ENCODE results near the gene OR52K2. TPM values are rescaled to one million over a fixed set of nuclear protein-coding genes. Genes with fewer than 3 reads are reported as not detected.

The OR52K2 gene
- total RNA-seq, 1 donor from 2014 or later = not detected

GRCh38 chr11:4459500-4459899, 10.4 kb downstream of the OR52K2 start:
- Histone ChIP-seq H3K79me2 (ENCODE audit: low read depth) (no peaks in the 10 kb centered on the region), H3K9ac (no peak overlapping the region), H3F3A (ENCODE audit: low read depth) (no peaks in the 10 kb centered on the region), H3K4me2 (no peak overlapping the region), H3K4me1 (no peaks in the 10 kb centered on the region), H3K4me3 (no peak overlapping the region), H4K20me1 (ENCODE audit: low read depth) (no peaks in the 10 kb centered on the region), H2AFZ (replicated peaks) (no peak overlapping the region), H3K9me3 (ENCODE audit: low read depth) (no peaks in the 10 kb centered on the region), H3K27ac (no peak overlapping the region), H3K36me3 (no peaks in the 10 kb centered on the region), H3K27me3 (no peaks in the 10 kb centered on the region)
- Mint-ChIP-seq H3K4me3 (no peak overlapping the region), H3K36me3 (no peaks in the 10 kb centered on the region), H3K27me3 (ENCODE audit: insufficient read depth, low read depth) (no peaks in the 10 kb centered on the region), H3K4me1 (no peaks in the 10 kb centered on the region), H3K9me3 (peaks cover 5% of the 10 kb centered on the region), H3K27ac (no peak overlapping the region)
- no peak for DNase-seq (ENCODE audit: low spot score)
- no peak for TF ChIP-seq CTCF (IDR thresholded peaks at IDR 0.05)
- no peak for TF ChIP-seq EZH2 (IDR thresholded peaks at IDR 0.05)
- no peak for TF ChIP-seq EZH2phosphoT487 (IDR thresholded peaks at IDR 0.05)

GRCh38 chr11:4460151-4460550, 11.1 kb downstream of the OR52K2 start:
- Mint-ChIP-seq H3K4me1 (no peaks in the 10 kb centered on the region), H3K27me3 (ENCODE audit: insufficient read depth, low read depth) (no peaks in the 10 kb centered on the region), H3K27ac (no peak overlapping the region), H3K9me3 (peaks cover 8% of the 10 kb centered on the region), H3K36me3 (no peaks in the 10 kb centered on the region), H3K4me3 (no peak overlapping the region)
- Histone ChIP-seq H3K27ac (no peak overlapping the region), H2AFZ (replicated peaks) (no peak overlapping the region), H4K20me1 (ENCODE audit: low read depth) (no peaks in the 10 kb centered on the region), H3K4me2 (no peak overlapping the region), H3F3A (ENCODE audit: low read depth) (no peaks in the 10 kb centered on the region), H3K27me3 (no peaks in the 10 kb centered on the region), H3K4me1 (peaks cover 4% of the 10 kb centered on the region), H3K9me3 (ENCODE audit: low read depth) (no peaks in the 10 kb centered on the region), H3K4me3 (no peak overlapping the region), H3K9ac (no peak overlapping the region), H3K36me3 (no peaks in the 10 kb centered on the region), H3K79me2 (ENCODE audit: low read depth) (no peaks in the 10 kb centered on the region)
- TF ChIP-seq EZH2 (IDR thresholded peaks at IDR 0.05) = no peak
- no peak for TF ChIP-seq CTCF (IDR thresholded peaks at IDR 0.05)
- TF ChIP-seq EZH2phosphoT487 (IDR thresholded peaks at IDR 0.05) = no peak
- no peak for DNase-seq (ENCODE audit: low spot score)

GRCh38 chr11:4464216-4465159, 15.4 kb downstream of the OR52K2 start:
- H3K4me2 ChIP-seq = no peak overlapping the region
- H3K36me3 Mint-ChIP-seq = no peaks in the 10 kb centered on the region
- H3K79me2 ChIP-seq (ENCODE audit: low read depth) = no peaks in the 10 kb centered on the region
- peaks cover 18% of the 10 kb centered on the region for H3K4me1 ChIP-seq
- no peaks in the 10 kb centered on the region for H3K27me3 ChIP-seq
- no peaks in the 10 kb centered on the region for H3K36me3 ChIP-seq
- H3K9me3 ChIP-seq (ENCODE audit: low read depth) = no peaks in the 10 kb centered on the region
- no peak overlapping the region for H3K4me3 Mint-ChIP-seq
- H2AFZ ChIP-seq (replicated peaks) = peak overlapping the region; percentile 38
- H3K27ac ChIP-seq = peak overlapping the region; percentile 80
- no peak overlapping the region for H3K4me3 ChIP-seq
- no peaks in the 10 kb centered on the region for H3K27me3 Mint-ChIP-seq (ENCODE audit: insufficient read depth, low read depth)
- H3K27ac Mint-ChIP-seq = no peak overlapping the region
- H3K9me3 Mint-ChIP-seq = peaks cover 8% of the 10 kb centered on the region
- H3K4me1 Mint-ChIP-seq = peaks cover 2% of the 10 kb centered on the region
- no peaks in the 10 kb centered on the region for H4K20me1 ChIP-seq (ENCODE audit: low read depth)
- peak; percentile 12 for DNase-seq (ENCODE audit: low spot score)
- H3F3A ChIP-seq (ENCODE audit: low read depth) = no peaks in the 10 kb centered on the region
- TF ChIP-seq CTCF (IDR thresholded peaks at IDR 0.05) (no peak), EZH2 (IDR thresholded peaks at IDR 0.05) (no peak), EZH2phosphoT487 (IDR thresholded peaks at IDR 0.05) (no peak)
- no peak overlapping the region for H3K9ac ChIP-seq

All from neural progenitor cell (in vitro differentiated cells).